ENCODE data around the gene SUMF2.
A peak's percentile ranks its signal among the peaks of the same experiment; 100 is the strongest.
"Not testable (repeated sequence)": the region's sequence is repeated elsewhere in the genome, so short reads cannot be mapped to it uniquely, and the experiment has no call there.

Gene SUMF2

GRCh38 chr7:56079450-56080185 is 15.5 kb downstream of the SUMF2 start:
- H3K4me2 ChIP-seq (ENCODE audit: low read length) = no peak overlapping the region
- no peak overlapping the region for H3K27ac ChIP-seq (ENCODE audit: low read depth, low read length, poor library complexity, severe bottlenecking)
- H3K9me2 ChIP-seq (ENCODE audit: low read depth, low read length) = no peaks in the 10 kb centered on the region
- H2AFZ ChIP-seq (ENCODE audit: low read length) = no peak overlapping the region
- H3K9me3 ChIP-seq (ENCODE audit: low read length) = no peaks in the 10 kb centered on the region
- H3K36me3 ChIP-seq (ENCODE audit: insufficient read depth, low read length) = peaks cover 58% of the 10 kb centered on the region
- H3K27me3 ChIP-seq (ENCODE audit: insufficient read depth, low read length) = no peaks in the 10 kb centered on the region
- no peak overlapping the region for H3K9ac ChIP-seq (ENCODE audit: low read length)
- peak; percentile 53 for TF ChIP-seq CTCF (IDR thresholded peaks at IDR 0.05; ENCODE audit: low read length)
- no peak for TF ChIP-seq EZH2 (IDR thresholded peaks at IDR 0.05; ENCODE audit: borderline replicate concordance, low read length)
- no peaks in the 10 kb centered on the region for H4K20me1 ChIP-seq (ENCODE audit: insufficient read depth, low read length)
- H3F3A ChIP-seq (ENCODE audit: insufficient read depth, low read length) = no peaks in the 10 kb centered on the region
- H3K4me1 ChIP-seq (ENCODE audit: insufficient read depth, low read length, severe bottlenecking) = peaks cover under 1% of the 10 kb centered on the region
- H3K4me3 ChIP-seq (ENCODE audit: low read depth, low read length, poor library complexity, severe bottlenecking) = no peak overlapping the region
- no peaks in the 10 kb centered on the region for H3K79me2 ChIP-seq (ENCODE audit: insufficient read depth, low read length)

- not testable (repeated sequence) for H3K4me3 ChIP-seq (ENCODE audit: low read depth, low read length, poor library complexity, severe bottlenecking); H3K27ac ChIP-seq (ENCODE audit: low read depth, low read length, poor library complexity, severe bottlenecking); H3K4me2 ChIP-seq (ENCODE audit: low read length); H3K9ac ChIP-seq (ENCODE audit: low read length); H3K79me2 ChIP-seq (ENCODE audit: insufficient read depth, low read length); H2AFZ ChIP-seq (ENCODE audit: low read length); H3K9me2 ChIP-seq (ENCODE audit: low read depth, low read length); H3F3A ChIP-seq (ENCODE audit: insufficient read depth, low read length); H3K4me1 ChIP-seq (ENCODE audit: insufficient read depth, low read length, severe bottlenecking); H4K20me1 ChIP-seq (ENCODE audit: insufficient read depth, low read length); H3K9me3 ChIP-seq (ENCODE audit: low read length); H3K27me3 ChIP-seq (ENCODE audit: insufficient read depth, low read length)
- peaks cover 52% of the 10 kb centered on the region for H3K36me3 ChIP-seq (ENCODE audit: insufficient read depth, low read length)
Observed at GRCh38 chr7:56080726-56081435, 16.8 kb downstream of the SUMF2 start.

- H3K36me3 ChIP-seq (ENCODE audit: insufficient read depth, low read length) = peaks cover 55% of the 10 kb centered on the region
Observed at GRCh38 chr7:56081626-56082340, 17.7 kb downstream of the SUMF2 start.

More at GRCh38 chr7:56081626-56082340, 17.7 kb downstream of the SUMF2 start:
- Histone ChIP-seq H3K9me3 (ENCODE audit: low read length) (no peaks in the 10 kb centered on the region), H3K9me2 (ENCODE audit: low read depth, low read length) (no peaks in the 10 kb centered on the region), H3K9ac (ENCODE audit: low read length) (no peak overlapping the region), H3K79me2 (ENCODE audit: insufficient read depth, low read length) (no peaks in the 10 kb centered on the region), H3F3A (ENCODE audit: insufficient read depth, low read length) (no peaks in the 10 kb centered on the region), H3K27me3 (ENCODE audit: insufficient read depth, low read length) (no peaks in the 10 kb centered on the region), H3K27ac (ENCODE audit: low read depth, low read length, poor library complexity, severe bottlenecking) (no peak overlapping the region), H4K20me1 (ENCODE audit: insufficient read depth, low read length) (no peaks in the 10 kb centered on the region), H3K4me2 (ENCODE audit: low read length) (no peak overlapping the region), H2AFZ (ENCODE audit: low read length) (no peak overlapping the region), H3K4me3 (ENCODE audit: low read depth, low read length, poor library complexity, severe bottlenecking) (no peak overlapping the region), H3K4me1 (ENCODE audit: insufficient read depth, low read length, severe bottlenecking) (no peaks in the 10 kb centered on the region)
- no peak for TF ChIP-seq CTCF (IDR thresholded peaks at IDR 0.05; ENCODE audit: low read length)
- TF ChIP-seq EZH2 (IDR thresholded peaks at IDR 0.05; ENCODE audit: borderline replicate concordance, low read length) = no peak

All from OCI-LY1 (cell line).